ENCODE results near the gene BTNL2.
"Not testable (repeated sequence)": the region's sequence is repeated elsewhere in the genome, so short reads cannot be mapped to it uniquely, and the experiment has no call there.

Gene BTNL2

GRCh38 chr6:32406857-32407256 lies at the start of gene BTNL2:
BTNL2 (minus strand) TSS chr6:32407181; CDS start chr6:32407123, 58 bp downstream.
- DNase-seq = no peak

- no peak for DNase-seq
Observed at GRCh38 chr6:32449088-32449736, 42.2 kb upstream of the BTNL2 start.

GRCh38 chr6:32447932-32448331 lies 41.0 kb upstream of the BTNL2 start:
- DNase-seq = no peak

GRCh38 chr6:32445321-32445854 lies 38.4 kb upstream of the BTNL2 start:
- no peak for DNase-seq

- no peak for DNase-seq
Observed at GRCh38 chr6:32444433-32444832, 37.5 kb upstream of the BTNL2 start.

- no peak for DNase-seq
Observed at GRCh38 chr6:32442977-32443552, 36.1 kb upstream of the BTNL2 start.

GRCh38 chr6:32442243-32442667 lies 35.3 kb upstream of the BTNL2 start:
- no peak for DNase-seq

- DNase-seq = peak; percentile 94
Observed at GRCh38 chr6:32439602-32440214, 32.7 kb upstream of the BTNL2 start, which contains the start of gene HLA-DRA. HLA-DRA (plus strand) TSS chr6:32439887; CDS start chr6:32439951, 64 bp downstream.

- no peak for DNase-seq
Observed at GRCh38 chr6:32439139-32439538, 32.2 kb upstream of the BTNL2 start.

- DNase-seq = peak; percentile 85
Observed at GRCh38 chr6:32436995-32437836, 30.2 kb upstream of the BTNL2 start.

- DNase-seq = no peak
Observed at GRCh38 chr6:32436186-32436585, 29.2 kb upstream of the BTNL2 start.

- DNase-seq = not testable (repeated sequence)
Observed at GRCh38 chr6:32433950-32434349, 27.0 kb upstream of the BTNL2 start.

- peak; percentile 71 for DNase-seq
Observed at GRCh38 chr6:32432050-32432450, 25.1 kb upstream of the BTNL2 start.

GRCh38 chr6:32431142-32431541 lies 24.2 kb upstream of the BTNL2 start:
- DNase-seq = no peak

- no peak for DNase-seq
Observed at GRCh38 chr6:32430179-32430578, 23.2 kb upstream of the BTNL2 start.

GRCh38 chr6:32427934-32428474 lies 21.0 kb upstream of the BTNL2 start:
- DNase-seq = no peak

GRCh38 chr6:32427218-32427617 lies 20.2 kb upstream of the BTNL2 start:
- DNase-seq = no peak

GRCh38 chr6:32426338-32426737 lies 19.4 kb upstream of the BTNL2 start:
- DNase-seq = no peak

- DNase-seq = no peak
Observed at GRCh38 chr6:32424589-32425300, 17.8 kb upstream of the BTNL2 start.

- no peak for DNase-seq
Observed at GRCh38 chr6:32416036-32416435, 9.1 kb upstream of the BTNL2 start.

GRCh38 chr6:32415521-32416019 lies 8.6 kb upstream of the BTNL2 start:
- peak; percentile 88 for DNase-seq
